Measurements from ENCODE around the gene MAPK9. TPM values are rescaled to one million over a fixed set of nuclear protein-coding genes. Genes with fewer than 3 reads are reported as not detected.

The MAPK9 gene
- total RNA-seq, 1 donor from 2014 or later: 36.1 TPM

- Mint-ChIP-seq H3K27ac (ENCODE audit: unreplicated experiment) (no peak overlapping the region), H3K27me3 (ENCODE audit: low read depth) (no peaks in the 10 kb centered on the region), H3K36me3 (ENCODE audit: low read depth) (peaks cover 72% of the 10 kb centered on the region), H3K9me3 (peaks cover 18% of the 10 kb centered on the region), H3K4me3 (no peak overlapping the region), H3K4me1 (no peaks in the 10 kb centered on the region)
- no peak for DNase-seq (ENCODE audit: low read depth, low spot score)
- TF ChIP-seq CTCF (conservative IDR thresholded peaks at IDR 0.05): no peak
These were observed 20.7 kb downstream of the MAPK9 start for GRCh38 chr5:180271221-180271620.

- no peak for TF ChIP-seq CTCF (conservative IDR thresholded peaks at IDR 0.05)
- Mint-ChIP-seq H3K36me3 (ENCODE audit: low read depth) (peaks cover 90% of the 10 kb centered on the region), H3K27me3 (ENCODE audit: low read depth) (no peaks in the 10 kb centered on the region), H3K4me3 (no peak overlapping the region), H3K4me1 (no peaks in the 10 kb centered on the region), H3K9me3 (peaks cover 28% of the 10 kb centered on the region), H3K27ac (ENCODE audit: unreplicated experiment) (no peak overlapping the region)
- DNase-seq (ENCODE audit: low read depth, low spot score): no peak
These were observed 32.6 kb downstream of the MAPK9 start for GRCh38 chr5:180259260-180259611.

GRCh38 chr5:180253036-180253824 is 38.7 kb downstream of the MAPK9 start:
- H3K27ac Mint-ChIP-seq (ENCODE audit: unreplicated experiment): no peak overlapping the region
- no peaks in the 10 kb centered on the region for H3K27me3 Mint-ChIP-seq (ENCODE audit: low read depth)
- no peak overlapping the region for H3K4me3 Mint-ChIP-seq
- H3K9me3 Mint-ChIP-seq: peaks cover 22% of the 10 kb centered on the region
- no peak for DNase-seq (ENCODE audit: low read depth, low spot score)
- TF ChIP-seq CTCF (conservative IDR thresholded peaks at IDR 0.05): no peak
- H3K36me3 Mint-ChIP-seq (ENCODE audit: low read depth): peaks cover 86% of the 10 kb centered on the region
- H3K4me1 Mint-ChIP-seq: no peaks in the 10 kb centered on the region

GRCh38 chr5:180251887-180252286 is 40.0 kb downstream of the MAPK9 start:
- no peaks in the 10 kb centered on the region for H3K4me1 Mint-ChIP-seq
- H3K4me3 Mint-ChIP-seq: no peak overlapping the region
- H3K9me3 Mint-ChIP-seq: peaks cover 24% of the 10 kb centered on the region
- H3K27ac Mint-ChIP-seq (ENCODE audit: unreplicated experiment): no peak overlapping the region
- DNase-seq (ENCODE audit: low read depth, low spot score): no peak
- no peak for TF ChIP-seq CTCF (conservative IDR thresholded peaks at IDR 0.05)
- no peaks in the 10 kb centered on the region for H3K27me3 Mint-ChIP-seq (ENCODE audit: low read depth)
- H3K36me3 Mint-ChIP-seq (ENCODE audit: low read depth): peaks cover 86% of the 10 kb centered on the region

- no peak for DNase-seq (ENCODE audit: low read depth, low spot score)
- H3K27me3 Mint-ChIP-seq (ENCODE audit: low read depth): no peaks in the 10 kb centered on the region
- H3K4me3 Mint-ChIP-seq: no peak overlapping the region
- peaks cover 89% of the 10 kb centered on the region for H3K36me3 Mint-ChIP-seq (ENCODE audit: low read depth)
- H3K4me1 Mint-ChIP-seq: no peaks in the 10 kb centered on the region
- TF ChIP-seq CTCF (conservative IDR thresholded peaks at IDR 0.05): no peak
- peaks cover 29% of the 10 kb centered on the region for H3K9me3 Mint-ChIP-seq
- no peak overlapping the region for H3K27ac Mint-ChIP-seq (ENCODE audit: unreplicated experiment)
These were observed 40.7 kb downstream of the MAPK9 start for GRCh38 chr5:180251141-180251540.

All from neural crest cell (in vitro differentiated cells).